GM12801 (cell line): ENCODE data around the gene LASP1NB.

Source experiments
- CTCF ChIP-seq: IDR thresholded peaks from one replicate; pipeline ENCODE4 v1.5.1; 2011; ENCODE audit warnings: control low read depth; ENCODE audit not compliant: insufficient read length; ENCODE audit errors: extremely low read depth

The LASP1NB gene

DNA sequence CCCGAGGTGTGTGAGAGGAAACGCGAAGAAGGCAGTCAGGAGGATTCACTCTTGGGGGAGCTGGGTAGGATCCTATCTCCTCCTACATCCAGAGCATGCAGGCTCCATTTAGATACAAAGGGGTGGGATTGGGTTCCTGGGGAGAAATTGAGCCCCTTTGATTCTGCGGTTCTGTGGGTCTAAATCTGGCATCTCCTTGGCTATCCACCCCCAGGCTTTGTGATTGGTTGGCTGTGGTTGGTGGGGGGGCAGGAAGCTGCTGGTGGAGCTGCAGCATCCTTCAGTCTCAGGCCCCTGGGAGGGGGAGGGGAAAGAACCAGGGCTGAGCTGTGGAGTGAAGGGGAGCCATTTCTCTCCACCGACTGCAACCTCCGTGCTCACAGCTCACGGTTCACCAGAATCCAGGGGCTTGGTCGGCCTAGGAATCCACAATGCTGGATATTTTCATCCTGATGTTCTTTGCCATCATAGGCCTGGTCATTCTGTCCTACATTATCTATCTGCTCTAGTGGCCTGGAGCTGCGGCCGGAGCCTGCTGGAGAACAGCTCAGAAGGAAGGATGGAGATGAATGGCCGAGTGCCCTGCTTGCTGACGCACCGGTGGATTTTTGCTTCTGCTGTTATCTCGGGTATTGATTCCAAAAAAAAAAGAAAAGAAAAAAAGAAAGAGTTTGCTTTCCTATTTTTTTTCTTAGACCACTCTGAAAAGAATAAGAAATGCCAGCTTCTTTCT, at the start of gene LASP1NB:
TSS of gene LASP1NB (plus strand) at position 352 of the 733 bp plus-strand sequence.
- no peak for TF ChIP-seq CTCF

DNA sequence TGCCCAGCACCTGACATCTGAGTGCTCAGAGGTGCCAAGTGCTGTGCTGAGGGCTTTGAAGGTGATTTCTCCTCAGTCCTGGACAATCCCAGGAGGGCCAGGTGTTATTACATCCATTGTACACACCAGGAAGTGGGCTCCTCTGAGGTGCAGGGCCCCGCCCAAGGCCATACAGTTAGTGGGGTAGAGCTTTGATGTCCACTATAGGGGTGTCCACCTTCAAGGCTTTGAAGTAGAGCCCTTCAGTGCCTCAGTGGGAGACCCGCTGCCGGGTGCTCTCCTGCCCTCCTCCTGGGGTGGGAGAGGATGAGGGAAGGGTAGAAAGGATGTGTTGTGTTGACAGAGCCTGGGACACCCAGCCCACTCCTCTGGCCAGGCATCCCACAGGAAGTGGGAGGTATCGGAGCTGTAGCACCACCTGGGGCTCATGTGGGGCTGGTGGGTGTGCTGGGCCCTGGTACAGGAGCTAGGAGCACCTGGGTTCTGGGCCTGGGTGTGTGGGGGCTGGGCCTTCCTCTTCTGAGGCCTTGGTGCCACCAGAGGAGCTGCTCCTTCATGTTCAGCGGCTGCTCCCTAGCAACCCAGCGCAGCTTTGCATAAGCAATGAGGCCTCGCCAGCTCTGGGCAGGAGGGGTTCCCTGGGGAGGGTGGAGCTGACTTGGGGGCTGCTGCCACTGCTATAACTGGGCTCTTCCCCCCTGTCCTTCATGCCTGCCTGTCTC, 48.1 kb upstream of the LASP1NB start:
- TF ChIP-seq CTCF, result no peak

DNA sequence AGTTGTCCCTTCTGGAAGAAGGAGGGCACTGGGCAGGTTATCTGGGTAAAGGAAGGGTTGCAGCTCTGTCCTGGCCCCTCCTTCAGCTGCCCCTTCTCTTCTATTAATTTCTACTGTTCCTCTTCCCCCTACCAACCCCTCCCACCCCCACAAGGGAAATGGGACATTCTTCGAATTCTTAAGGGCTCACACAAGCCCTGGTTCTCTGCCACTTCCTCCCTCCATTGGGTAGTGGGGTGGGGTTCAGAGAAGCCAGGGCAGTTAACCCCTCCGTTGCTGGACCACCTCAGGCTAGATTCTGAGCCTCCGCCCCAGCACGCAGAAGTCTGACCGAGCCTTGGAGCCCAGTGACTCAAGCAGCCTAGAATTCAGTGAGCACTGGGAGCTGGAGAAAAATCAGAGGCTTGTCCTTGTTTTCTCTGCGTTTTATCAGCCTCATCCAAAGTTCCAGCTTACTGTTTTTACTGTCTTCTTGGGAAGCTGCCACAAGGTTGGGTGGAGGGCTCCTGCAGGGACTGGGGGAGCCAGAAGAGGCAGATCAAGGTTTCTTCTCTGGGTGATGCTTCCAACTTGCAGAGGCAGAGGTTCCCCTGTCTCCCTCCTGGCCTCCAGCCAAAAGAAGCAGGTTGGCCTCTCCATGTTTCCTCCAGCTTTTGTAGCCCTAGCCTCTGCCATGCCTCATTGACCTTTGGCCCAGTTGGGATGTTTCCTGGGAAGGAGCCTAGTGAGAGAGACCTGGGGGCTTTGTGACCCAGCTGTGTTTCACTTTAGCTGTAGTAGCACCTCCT, 45.3 kb upstream of the LASP1NB start:
- no peak for TF ChIP-seq CTCF

GRCh38 chr17:38881600-38882191, 43.7 kb upstream of the LASP1NB start:
- no peak for TF ChIP-seq CTCF

- TF ChIP-seq CTCF, result no peak
Observed at GRCh38 chr17:38882870-38883269, 42.5 kb upstream of the LASP1NB start.

DNA sequence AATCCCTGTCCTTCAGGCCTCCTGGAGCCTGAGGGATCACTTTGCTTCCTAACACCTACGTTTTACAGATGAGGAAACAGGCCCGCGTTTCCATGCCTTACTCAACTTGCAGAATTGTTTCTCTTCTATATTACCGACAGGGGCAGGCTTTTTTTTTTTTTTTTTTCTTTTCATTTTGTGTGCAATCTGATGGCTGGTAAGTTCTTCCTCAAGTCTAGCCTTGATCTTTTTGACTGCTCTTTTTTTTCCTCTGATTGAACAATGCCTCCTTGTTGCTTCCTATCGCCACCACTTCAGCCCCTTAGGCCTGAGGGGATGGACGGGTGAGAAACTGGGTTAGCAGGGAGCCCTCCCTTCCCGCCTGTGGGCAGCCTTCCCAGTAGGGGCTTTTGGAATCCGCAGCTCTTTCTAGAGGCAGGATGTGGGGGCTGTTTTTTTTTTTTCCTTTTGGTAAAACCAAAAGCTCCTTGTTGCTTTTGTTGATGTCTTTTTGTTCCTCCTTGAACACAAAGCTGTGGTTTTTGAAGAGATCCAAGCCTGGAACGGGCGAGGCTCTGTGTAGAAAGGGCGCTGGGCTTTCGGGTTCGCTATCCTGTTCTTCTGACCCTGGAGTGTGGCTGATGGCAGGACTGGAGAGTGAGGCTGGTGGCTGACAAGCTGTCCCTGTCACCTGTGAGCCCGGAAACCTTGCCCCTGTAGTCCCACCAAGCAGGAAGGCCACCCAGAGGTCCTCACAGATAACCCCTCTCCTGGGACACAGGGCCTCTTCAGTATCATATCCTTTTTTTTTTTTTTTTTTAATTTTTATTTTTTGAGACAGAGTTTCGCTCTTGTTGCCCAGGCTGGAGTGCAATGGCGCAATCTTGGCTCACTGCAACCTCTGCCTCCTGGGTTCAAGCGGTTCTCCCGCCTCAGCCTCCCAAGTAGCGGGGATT, 41.6 kb upstream of the LASP1NB start:
- TF ChIP-seq CTCF, result no peak
